ENCODE data around the gene XIRP2.
"Not testable (repeated sequence)": the region's sequence is repeated elsewhere in the genome, so short reads cannot be mapped to it uniquely, and the experiment has no call there.

Gene XIRP2

GRCh38 chr2:166944909-166945308 lies 56.6 kb downstream of the XIRP2 start:
- no peak for DNase-seq

DNA sequence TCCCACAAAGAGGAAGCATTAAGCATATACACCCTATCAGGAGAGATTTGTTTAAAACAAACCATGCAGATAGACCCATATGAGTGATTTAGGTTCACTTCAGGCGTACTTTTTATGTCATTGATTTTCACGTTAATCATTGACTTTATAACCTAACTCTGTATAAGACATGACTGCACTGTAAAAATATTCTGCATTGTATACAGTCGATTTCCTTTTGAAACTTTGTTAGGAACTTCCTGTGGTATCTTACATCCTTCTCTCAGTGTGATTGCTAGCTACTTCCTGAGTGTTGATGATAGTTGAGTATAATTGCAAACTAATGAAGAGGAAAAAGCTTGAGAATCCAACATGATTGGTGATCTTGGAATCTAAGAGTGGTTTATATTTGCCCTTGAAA lies 69.4 kb downstream of the XIRP2 start:
- no peak for DNase-seq

DNA sequence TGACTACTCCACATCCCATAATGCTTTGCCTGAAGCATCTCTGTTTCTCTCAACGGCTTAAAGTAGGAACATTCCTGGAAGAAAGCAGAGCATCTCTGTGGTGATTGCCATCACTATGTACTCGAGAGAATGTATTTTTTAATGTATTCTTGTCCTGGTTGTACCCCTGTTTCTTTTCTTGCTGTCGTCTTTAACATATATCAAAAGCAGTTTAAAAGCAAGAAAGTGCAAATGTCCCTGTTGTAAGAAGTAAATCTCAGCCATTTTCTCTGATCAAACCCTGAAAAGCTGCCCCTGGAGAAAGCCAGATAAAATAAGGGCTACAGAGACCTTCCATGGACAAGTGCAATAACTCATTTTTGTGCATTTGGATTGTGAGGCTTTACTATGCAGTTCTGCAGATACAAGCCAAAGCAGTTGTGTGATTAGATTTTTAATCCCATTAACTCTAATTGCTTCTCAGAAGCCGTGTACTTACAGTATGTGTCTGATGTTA lies 70.8 kb downstream of the XIRP2 start:
- DNase-seq, result no peak

- no peak for DNase-seq
Observed at GRCh38 chr2:166959556-166959955, 71.3 kb downstream of the XIRP2 start.

- no peak for DNase-seq
Observed at GRCh38 chr2:166960702-166961270, 72.5 kb downstream of the XIRP2 start.

GRCh38 chr2:166961933-166962332 lies 73.7 kb downstream of the XIRP2 start:
- no peak for DNase-seq

GRCh38 chr2:166969486-166969885 lies 81.2 kb downstream of the XIRP2 start:
- DNase-seq, result no peak

GRCh38 chr2:166972002-166972401 lies 83.7 kb downstream of the XIRP2 start:
- DNase-seq, result no peak

- DNase-seq, result no peak
Observed at GRCh38 chr2:166972418-166972817, 84.1 kb downstream of the XIRP2 start.

GRCh38 chr2:166984188-166984587 lies 95.9 kb downstream of the XIRP2 start:
- DNase-seq, result no peak

- DNase-seq, result no peak
Observed at GRCh38 chr2:166984797-166985196, 96.5 kb downstream of the XIRP2 start.

- DNase-seq, result no peak
Observed at GRCh38 chr2:166994588-166995336, 106.5 kb downstream of the XIRP2 start.

DNA sequence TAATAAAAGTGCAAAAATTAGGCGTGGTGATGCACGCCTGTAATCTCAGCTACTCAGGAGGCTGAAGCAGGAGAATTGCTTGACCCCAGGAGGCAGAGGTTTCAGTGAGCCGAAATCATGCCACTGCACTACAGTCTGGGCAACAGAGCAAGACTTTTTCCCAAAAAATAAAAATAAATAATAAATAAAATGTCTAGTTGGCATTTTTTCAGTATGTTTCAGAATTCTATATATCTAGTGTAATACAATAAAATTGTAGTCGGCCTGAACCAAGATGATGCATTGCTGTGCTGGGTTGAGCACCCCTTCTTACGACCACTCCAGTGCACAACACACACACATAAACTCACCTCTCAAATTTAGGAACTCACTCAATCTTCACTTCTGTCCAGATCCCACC lies 108.2 kb downstream of the XIRP2 start:
- no peak for DNase-seq

DNA sequence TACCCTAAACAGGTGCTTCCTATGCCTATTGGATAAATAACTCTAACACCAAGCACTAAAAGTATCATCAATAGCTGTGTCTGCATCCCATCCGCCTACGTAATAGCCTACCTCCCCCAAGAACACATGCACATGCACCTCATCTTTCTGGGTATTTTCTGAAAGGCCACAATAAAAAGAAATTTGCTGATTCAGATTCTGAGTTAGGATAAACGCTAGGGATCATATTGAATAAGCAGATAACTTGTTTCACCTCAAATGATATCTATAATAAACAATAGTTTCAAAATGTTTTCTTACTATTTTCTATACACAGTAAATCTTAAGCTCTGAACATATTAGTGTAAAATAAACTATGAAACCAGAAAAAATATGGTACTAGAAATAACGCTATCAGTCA lies 112.9 kb downstream of the XIRP2 start:
- DNase-seq, result no peak

DNA sequence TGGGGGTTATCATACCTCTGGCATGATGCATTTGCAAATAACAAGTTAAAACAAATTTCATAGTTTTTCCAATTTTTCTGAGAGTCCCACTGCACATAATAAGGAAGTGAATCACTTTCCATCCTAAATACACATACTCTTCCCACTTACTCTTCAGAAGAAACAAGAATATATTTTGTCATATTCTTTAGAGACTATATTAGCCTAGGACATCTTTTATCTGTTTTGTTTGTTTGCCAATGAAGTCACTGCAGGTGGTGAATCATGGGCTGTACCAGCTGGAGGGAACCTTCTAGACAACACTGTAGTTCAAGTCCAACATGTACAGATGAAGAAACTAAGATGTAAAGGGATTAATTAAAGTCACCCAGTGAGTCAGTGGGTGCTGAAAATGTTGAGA lies 116.8 kb downstream of the XIRP2 start:
- DNase-seq, result no peak

DNA sequence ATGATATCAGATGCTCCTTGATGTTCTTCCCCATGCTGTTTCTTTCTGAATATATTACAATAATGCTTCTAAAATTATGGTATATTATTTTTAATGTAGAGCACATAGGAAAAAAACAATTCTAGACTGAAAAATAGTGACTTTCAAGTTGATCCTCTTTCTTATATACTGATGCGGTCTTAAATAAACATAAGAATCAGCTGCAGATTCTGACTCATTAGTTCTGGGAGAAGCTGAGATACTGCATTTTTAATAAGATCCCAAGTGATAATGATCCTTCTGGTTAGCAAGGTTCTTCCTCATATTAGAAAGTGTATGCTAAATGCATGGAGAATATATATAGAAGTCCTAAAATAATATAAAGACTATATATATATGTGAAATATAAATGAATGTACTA lies 124.9 kb downstream of the XIRP2 start:
- no peak for DNase-seq

DNA sequence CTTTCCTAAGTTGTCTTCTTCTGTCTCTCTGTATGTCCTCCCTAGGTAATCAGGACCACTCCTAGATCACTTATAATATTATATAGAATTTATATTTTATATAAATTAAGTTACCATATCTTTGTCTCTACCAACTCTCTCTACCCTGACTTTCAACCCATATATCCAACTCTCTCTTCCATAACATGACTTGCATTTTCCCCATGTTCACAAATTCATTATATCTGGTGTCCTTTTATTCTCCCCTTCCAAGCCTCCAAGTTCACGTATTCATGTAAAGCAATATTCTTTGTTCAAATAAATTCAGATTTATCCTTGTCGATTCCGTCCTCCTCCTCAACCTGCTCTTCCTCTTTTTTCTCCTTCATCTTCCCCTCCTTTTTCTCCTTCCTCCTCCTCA lies 127.5 kb downstream of the XIRP2 start:
- no peak for DNase-seq

DNA sequence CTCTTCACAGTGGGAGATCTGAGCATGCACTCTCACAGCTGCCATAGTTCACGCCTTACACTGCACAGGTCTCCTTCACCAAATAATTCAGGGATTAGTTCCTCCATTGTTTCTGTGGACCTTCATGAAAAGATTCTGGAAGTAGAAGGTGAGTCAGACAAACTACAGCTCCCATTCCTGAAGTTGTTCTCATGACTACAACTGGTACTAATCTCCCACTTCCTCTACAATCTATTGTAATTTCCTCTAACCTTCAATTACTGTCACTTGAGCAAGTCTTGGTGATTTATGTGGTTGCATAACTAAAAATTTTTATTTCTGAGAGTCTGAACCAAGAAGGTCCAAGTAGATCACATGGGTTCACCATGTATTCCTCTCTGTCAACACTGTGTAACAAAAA lies 128.7 kb downstream of the XIRP2 start:
- DNase-seq, result no peak

- no peak for DNase-seq
Observed at GRCh38 chr2:167018590-167018989, 130.3 kb downstream of the XIRP2 start.

- no peak for DNase-seq
Observed at GRCh38 chr2:167028503-167028902, 140.2 kb downstream of the XIRP2 start.

- not testable (repeated sequence) for DNase-seq
Observed at GRCh38 chr2:167034976-167035375, 146.7 kb downstream of the XIRP2 start.

GRCh38 chr2:167048829-167049228 lies 160.5 kb downstream of the XIRP2 start:
- DNase-seq, result no peak

GRCh38 chr2:167049659-167050058 lies 161.4 kb downstream of the XIRP2 start:
- no peak for DNase-seq

DNA sequence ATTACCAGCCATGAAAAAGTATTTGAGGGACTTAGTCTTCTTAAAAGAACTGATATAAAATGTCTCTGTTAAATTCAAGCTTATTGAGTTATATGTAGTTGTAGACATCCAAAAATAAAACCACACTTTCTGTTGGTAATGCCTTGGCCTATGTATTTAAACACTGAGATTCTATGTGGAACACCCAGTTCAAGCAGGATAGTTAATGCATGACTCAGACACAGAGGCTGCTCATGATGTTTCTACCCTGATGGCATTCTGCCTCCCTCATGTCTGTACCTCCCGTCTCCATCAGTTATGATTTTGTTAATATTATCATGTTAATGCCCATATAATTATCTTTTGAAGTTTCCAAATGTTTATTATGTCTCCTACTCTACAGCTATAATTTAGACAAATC lies 164.5 kb downstream of the XIRP2 start:
- no peak for DNase-seq

GRCh38 chr2:167054881-167055280 lies 166.6 kb downstream of the XIRP2 start:
- DNase-seq, result no peak
